GM18861 (cell line): ENCODE measurements around the gene TRAK2.

Experiments
- ATAC-seq: cut with Tn5 transposase; IDR thresholded peaks from one replicate; pipeline ENCODE4 v1.9.1; 2021; ENCODE audit not compliant: unreplicated experiment

Gene TRAK2

GRCh38 chr2:201363857-201364560, 87.2 kb downstream of the TRAK2 start:
- ATAC-seq: peak; percentile 40

GRCh38 chr2:201362396-201362795, 88.9 kb downstream of the TRAK2 start:
- no peak for ATAC-seq

GRCh38 chr2:201361078-201361733, 90.1 kb downstream of the TRAK2 start:
- ATAC-seq: no peak

DNA sequence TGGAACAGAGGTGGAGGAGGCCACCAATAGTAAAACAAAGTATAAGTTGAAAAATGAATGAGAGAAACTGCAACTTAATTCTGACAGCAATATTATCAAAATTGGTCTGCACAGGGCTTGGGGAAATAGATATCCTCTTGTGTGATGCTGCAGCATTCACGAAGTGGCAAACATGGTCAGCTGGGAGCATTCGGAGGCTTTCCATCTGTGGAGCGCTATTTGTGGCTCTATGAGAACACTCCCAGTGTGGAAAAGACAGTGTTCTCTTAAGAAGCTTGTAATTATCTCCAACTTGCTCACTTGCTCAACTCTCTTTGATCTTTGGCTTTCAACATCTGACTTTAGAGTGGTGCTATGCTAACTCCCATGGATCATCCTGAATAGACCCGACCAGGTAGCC, 91.0 kb downstream of the TRAK2 start:
- no peak for ATAC-seq

DNA sequence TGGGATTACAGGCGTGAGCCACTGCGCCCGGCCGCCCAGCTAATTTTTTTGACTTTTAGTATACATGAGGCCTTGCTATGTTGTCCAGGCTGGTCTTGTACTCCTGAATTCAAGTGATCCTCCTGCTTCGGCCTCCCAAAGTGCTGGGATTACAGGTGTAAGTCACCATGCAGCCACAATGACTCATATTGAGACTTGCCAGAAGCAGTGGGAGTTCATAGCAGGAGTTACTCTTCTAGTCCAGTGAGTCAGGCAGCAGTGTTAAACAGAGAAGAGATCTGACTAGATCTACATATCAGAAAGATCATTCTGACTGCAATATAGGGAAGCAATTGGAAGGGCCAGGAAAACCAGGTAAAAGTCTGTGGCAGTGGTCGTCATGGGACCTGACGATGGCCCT, 92.6 kb downstream of the TRAK2 start:
- ATAC-seq: no peak

GRCh38 chr2:201357221-201357620, 94.0 kb downstream of the TRAK2 start, which contains the start of gene FLACC1:
Gene FLACC1, minus strand, starts transcription at chr2:201357345. Its CDS starts 5,941 bp downstream, at chr2:201351404.
- no peak for ATAC-seq

- no peak for ATAC-seq
Measured at GRCh38 chr2:201353116-201353515, 98.1 kb downstream of the TRAK2 start.

GRCh38 chr2:201350879-201351278, 100.4 kb downstream of the TRAK2 start:
- no peak for ATAC-seq

DNA sequence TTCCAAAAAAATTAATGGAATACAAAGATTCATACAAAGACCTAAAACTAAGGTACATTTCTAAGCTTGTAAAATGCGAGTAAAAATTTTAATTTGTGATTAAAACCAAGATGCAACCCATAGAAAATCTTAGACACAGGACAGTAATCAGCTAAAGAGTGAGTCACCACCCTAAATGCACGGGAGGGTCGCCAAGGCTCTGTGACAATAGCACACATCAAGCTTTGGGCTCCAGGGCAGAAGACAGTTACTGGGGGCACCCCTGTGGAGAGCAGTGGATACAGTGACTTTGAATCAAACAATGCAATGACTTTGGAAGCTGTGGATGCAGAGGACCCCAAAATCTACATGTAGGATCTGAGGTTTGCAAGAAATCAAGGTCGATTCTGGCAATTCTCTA, 101.7 kb downstream of the TRAK2 start:
- no peak for ATAC-seq

DNA sequence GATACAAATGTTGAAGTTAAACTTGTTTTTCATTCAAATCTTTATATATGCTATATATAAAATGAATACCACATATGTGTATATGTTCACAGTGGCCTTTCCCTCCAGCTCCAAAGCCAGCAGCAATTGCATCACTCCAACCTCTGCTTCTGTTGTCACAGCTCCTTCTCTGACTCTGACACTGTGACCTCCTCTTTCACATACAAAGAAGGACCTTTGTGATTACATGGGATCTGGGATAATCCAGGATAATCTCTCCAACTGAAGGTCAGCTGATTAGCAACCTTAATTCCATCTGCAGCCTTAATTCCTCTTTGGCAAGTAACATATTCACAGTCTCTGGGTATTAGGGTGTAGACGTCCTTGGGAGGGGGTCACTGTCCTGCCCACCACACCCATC, 102.5 kb downstream of the TRAK2 start:
- ATAC-seq: no peak

DNA sequence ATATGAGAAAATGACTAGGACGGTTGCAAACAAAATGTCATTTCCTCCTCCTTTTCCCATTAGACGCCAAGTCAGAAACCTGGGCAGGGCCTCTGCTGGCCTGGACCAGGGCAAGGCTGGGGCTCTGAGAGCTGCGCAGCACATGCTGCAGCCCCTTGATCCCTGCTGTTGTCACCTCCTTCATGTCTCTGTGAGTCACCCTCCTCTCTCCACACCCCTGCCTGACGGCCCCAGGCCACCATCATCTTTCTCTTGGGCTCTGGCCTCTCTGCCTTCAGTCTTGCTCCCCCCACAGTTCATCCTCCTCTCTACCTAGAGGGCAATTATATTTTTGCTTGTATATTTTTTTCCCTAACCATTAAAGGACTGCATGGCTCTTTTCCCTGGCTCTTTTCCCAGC, 104.1 kb downstream of the TRAK2 start:
- no peak for ATAC-seq

GRCh38 chr2:201345625-201346213, 105.5 kb downstream of the TRAK2 start:
- no peak for ATAC-seq

DNA sequence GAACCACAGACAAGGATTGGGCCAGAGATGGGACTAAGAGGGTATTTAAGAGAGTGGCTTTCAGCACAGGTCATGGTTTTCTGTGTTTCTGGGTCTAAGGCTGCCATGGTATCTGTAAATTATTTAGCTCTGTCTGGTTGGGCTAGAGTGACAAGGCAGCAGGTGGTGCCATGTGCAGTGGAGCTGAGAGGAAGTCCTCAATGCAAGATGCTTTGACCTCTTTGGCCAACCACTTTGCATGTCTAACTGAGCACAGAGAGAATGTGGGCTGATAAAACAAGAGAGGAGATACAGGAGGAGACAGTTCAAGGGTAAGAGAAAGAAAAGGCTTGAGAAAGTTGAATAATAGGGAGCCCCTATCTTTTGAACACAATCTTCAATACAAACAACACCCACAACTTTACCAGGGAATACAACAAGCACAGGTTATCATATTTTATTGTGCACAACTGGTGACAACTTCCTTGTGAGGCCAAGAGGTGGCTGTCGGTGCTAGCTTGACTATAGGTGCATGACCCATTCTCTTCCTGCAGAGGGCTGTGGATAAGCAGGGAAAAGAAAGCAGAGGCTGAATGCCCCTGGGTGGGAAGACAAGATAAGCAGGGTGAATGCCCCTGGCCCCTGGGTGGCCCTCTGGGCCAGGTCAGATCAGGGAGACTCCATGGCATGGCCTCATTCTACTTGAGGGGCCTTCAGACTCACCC, 106.4 kb downstream of the TRAK2 start:
- ATAC-seq: peak; percentile 93

DNA sequence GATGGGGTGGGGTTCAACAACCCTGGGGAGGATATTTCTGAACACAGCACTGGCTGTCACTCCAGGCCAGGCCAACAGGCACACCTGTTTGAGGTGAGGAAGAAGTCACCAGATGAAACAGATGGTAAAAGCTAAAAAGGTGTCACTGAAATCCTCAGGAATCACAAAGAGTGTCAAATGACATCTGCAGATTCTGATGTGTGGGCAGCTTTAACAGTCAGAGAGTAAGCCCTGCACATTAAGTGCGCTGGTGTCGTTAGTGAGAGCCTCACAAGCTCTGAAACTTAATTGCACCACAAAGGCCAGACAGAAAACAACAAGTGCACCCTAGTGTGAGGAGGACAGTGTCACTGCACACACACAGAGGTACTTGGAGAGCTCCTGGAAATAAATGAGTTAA, 107.7 kb downstream of the TRAK2 start:
- no peak for ATAC-seq

- no peak for ATAC-seq
Measured at GRCh38 chr2:201342923-201343322, 108.3 kb downstream of the TRAK2 start.

- ATAC-seq: no peak
Measured at GRCh38 chr2:201329409-201329808, 121.8 kb downstream of the TRAK2 start.

DNA sequence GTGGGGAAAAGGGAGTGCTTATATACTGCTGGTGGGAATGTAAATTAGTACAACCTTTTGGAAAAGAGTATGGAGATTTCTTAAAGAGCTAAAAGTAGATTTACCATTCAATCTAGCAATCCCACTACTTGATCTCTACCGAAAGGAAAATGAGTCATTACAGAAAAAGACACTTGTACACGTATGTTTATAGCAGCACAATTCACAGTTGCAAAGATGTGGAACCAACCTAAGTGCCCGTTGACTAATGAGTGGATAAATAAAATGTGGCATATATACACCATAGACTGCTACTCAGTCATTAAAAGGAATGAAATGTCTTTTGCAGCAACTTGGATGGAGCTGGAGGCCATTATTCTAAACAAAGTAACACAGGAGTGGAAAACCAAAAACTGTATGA, 123.6 kb downstream of the TRAK2 start:
- ATAC-seq: no peak
